ENCODE measurements around the gene TACR2.

The TACR2 gene

DNA sequence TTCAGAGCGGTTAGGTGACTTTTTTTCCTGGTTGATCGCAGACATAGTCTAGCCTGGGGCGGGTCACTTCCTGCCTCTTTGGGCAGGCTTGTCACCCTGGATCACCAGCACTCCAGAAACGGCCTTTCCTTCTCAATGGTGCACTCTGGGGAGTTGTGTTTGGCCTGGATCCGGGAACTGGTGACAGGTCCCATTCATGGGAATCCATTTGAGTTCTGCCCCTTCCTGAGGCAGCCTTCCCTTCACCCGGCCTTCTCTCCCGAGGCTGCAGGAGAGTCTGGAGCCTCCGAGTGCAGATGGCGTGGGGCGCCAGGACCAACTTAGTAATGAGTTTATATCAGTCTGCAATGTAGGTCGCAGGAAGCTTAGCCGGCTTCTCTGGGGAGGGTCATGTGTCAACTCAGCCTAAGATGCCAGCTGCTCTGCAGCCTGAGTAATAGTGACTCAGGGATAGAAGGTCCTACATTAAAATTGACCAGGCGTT, 54.2 kb downstream of the TACR2 start:
- TF ChIP-seq, protein P1, sequence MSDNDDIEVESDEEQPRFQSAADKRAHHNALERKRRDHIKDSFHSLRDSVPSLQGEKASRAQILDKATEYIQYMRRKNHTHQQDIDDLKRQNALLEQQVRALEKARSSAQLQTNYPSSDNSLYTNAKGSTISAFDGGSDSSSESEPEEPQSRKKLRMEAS (IDR thresholded peaks at IDR 0.05), result no peak
- TF ChIP-seq ZBTB7A (IDR thresholded peaks at IDR 0.05; ENCODE audit: low read depth), result no peak
- TF ChIP-seq TCF12 (IDR thresholded peaks at IDR 0.05; ENCODE audit: low read depth), result no peak
- TF ChIP-seq, protein P2, sequence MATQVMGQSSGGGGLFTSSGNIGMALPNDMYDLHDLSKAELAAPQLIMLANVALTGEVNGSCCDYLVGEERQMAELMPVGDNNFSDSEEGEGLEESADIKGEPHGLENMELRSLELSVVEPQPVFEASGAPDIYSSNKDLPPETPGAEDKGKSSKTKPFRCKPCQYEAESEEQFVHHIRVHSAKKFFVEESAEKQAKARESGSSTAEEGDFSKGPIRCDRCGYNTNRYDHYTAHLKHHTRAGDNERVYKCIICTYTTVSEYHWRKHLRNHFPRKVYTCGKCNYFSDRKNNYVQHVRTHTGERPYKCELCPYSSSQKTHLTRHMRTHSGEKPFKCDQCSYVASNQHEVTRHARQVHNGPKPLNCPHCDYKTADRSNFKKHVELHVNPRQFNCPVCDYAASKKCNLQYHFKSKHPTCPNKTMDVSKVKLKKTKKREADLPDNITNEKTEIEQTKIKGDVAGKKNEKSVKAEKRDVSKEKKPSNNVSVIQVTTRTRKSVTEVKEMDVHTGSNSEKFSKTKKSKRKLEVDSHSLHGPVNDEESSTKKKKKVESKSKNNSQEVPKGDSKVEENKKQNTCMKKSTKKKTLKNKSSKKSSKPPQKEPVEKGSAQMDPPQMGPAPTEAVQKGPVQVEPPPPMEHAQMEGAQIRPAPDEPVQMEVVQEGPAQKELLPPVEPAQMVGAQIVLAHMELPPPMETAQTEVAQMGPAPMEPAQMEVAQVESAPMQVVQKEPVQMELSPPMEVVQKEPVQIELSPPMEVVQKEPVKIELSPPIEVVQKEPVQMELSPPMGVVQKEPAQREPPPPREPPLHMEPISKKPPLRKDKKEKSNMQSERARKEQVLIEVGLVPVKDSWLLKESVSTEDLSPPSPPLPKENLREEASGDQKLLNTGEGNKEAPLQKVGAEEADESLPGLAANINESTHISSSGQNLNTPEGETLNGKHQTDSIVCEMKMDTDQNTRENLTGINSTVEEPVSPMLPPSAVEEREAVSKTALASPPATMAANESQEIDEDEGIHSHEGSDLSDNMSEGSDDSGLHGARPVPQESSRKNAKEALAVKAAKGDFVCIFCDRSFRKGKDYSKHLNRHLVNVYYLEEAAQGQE (IDR thresholded peaks at IDR 0.05; ENCODE audit: low read depth), result no peak
- no peak for TF ChIP-seq FOXM1 (IDR thresholded peaks at IDR 0.05; ENCODE audit: borderline replicate concordance, low read depth)
- TF ChIP-seq CEBPB (IDR thresholded peaks at IDR 0.05), result no peak
- no peak for TF ChIP-seq TAF1 (IDR thresholded peaks at IDR 0.05; ENCODE audit: low read depth)
- TF ChIP-seq TEAD4 (IDR thresholded peaks at IDR 0.05), result no peak
- no peak for TF ChIP-seq EP300 (IDR thresholded peaks at IDR 0.05; ENCODE audit: borderline replicate concordance)
- TF ChIP-seq, protein P3, sequence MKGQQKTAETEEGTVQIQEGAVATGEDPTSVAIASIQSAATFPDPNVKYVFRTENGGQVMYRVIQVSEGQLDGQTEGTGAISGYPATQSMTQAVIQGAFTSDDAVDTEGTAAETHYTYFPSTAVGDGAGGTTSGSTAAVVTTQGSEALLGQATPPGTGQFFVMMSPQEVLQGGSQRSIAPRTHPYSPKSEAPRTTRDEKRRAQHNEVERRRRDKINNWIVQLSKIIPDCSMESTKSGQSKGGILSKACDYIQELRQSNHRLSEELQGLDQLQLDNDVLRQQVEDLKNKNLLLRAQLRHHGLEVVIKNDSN (IDR thresholded peaks at IDR 0.05), result no peak
- no peak for TF ChIP-seq RAD21 (IDR thresholded peaks at IDR 0.05; ENCODE audit: low read depth)

DNA sequence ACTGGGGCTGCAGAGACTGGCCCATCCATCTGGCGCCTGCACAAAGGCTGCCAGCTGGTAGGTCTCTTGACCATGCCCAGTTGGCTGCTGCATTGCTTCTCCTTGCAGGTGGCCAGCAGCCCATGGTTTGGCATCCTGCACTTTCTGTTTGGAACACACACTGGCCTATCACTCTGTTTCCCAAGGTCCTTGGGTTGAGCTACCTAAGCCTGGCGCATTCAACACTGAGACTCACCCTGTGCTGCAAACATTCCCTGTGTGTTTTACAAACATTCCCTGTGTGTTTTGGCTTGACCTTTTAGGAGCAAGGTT, 55.5 kb downstream of the TACR2 start:
- TF ChIP-seq, protein P3 (IDR thresholded peaks at IDR 0.05), result no peak
- TF ChIP-seq, protein P1 (IDR thresholded peaks at IDR 0.05), result no peak
- no peak for TF ChIP-seq ZBTB7A (IDR thresholded peaks at IDR 0.05; ENCODE audit: low read depth)
- TF ChIP-seq TAF1 (IDR thresholded peaks at IDR 0.05; ENCODE audit: low read depth), result no peak
- TF ChIP-seq NFIC (IDR thresholded peaks at IDR 0.05), result no peak
- TF ChIP-seq FOXM1 (IDR thresholded peaks at IDR 0.05; ENCODE audit: borderline replicate concordance, low read depth), result no peak
- no peak for TF ChIP-seq EGR1 (IDR thresholded peaks at IDR 0.05)
- TF ChIP-seq RAD21 (IDR thresholded peaks at IDR 0.05; ENCODE audit: low read depth), result no peak
- TF ChIP-seq YY1 (IDR thresholded peaks at IDR 0.05; ENCODE audit: low read depth), result no peak

DNA sequence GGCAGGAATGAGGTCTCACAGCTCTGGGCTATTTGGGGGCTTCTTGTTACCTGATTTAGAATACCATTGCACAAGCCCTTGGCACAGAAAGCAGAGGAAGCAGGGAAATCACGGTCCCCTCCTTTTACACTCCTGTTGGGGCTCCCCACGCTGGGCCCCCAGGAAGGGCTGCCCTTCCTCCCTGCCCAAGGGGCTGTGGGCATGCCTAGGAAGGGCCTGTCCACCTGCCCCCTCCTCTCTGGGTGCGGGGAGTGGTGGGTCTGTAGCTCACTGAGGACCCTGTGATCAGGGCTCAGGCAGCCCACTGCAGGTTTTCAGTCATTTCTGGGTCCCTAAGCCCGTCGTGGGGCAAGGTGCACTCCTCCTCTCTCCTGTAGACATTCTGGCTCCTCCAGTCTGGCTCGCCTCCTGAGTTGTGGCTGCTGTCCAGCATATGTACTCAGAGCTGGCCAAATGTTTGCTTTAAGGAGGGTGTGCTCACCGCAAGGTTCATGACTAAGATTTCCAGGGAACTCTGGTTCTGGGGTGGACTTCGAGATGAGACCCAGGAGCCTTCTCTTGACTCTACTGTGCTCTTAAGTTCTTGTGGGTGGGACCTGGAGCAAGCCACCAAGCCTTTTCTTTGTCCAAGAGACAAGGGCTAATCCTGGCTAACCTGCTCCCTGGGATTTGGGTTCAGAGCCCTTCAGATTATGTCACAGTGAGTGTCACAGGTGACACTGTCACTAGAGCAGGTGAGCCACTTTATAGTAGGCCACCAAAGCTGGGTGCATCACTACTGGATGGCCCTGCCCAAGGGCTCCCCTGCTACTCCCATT, 56.0 kb downstream of the TACR2 start:
- TF ChIP-seq, protein P2 (IDR thresholded peaks at IDR 0.05; ENCODE audit: low read depth), result peak; percentile 76
- TF ChIP-seq YY1 (IDR thresholded peaks at IDR 0.05; ENCODE audit: low read depth) (no peak), NFIC (IDR thresholded peaks at IDR 0.05) (peak; percentile 40; the same call in 1 of the 2 replicates), RAD21 (IDR thresholded peaks at IDR 0.05; ENCODE audit: low read depth) (no peak), TAF1 (IDR thresholded peaks at IDR 0.05; ENCODE audit: low read depth) (no peak), TCF12 (IDR thresholded peaks at IDR 0.05; ENCODE audit: low read depth) (no peak)

DNA sequence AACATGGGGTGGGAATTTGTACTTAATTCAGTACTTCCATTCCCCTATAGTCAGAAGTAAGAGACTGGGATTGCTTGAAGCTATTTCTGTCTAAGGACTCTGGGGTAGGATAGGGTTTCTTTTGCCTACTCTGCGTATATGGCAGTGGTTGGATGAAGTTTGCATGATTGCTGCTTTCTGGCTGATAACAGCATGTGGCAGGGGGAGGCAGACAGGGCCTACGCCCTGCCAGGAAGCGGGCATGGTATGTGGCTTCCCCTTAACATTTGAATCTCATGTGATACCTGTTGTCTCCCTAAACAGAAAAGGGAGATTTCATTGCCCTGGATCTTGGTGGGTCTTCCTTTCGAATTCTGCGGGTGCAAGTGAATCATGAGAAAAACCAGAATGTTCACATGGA, 57.1 kb downstream of the TACR2 start:
- TF ChIP-seq, protein P1 (IDR thresholded peaks at IDR 0.05), result no peak
- no peak for TF ChIP-seq NFIC (IDR thresholded peaks at IDR 0.05)
- TF ChIP-seq CREB1 (IDR thresholded peaks at IDR 0.05; ENCODE audit: low read depth), result no peak
- TF ChIP-seq, protein P2 (IDR thresholded peaks at IDR 0.05; ENCODE audit: low read depth), result no peak
- TF ChIP-seq, protein P3 (IDR thresholded peaks at IDR 0.05), result no peak
- TF ChIP-seq TCF12 (IDR thresholded peaks at IDR 0.05; ENCODE audit: low read depth), result no peak
- no peak for TF ChIP-seq EGR1 (IDR thresholded peaks at IDR 0.05)
- no peak for TF ChIP-seq TAF1 (IDR thresholded peaks at IDR 0.05; ENCODE audit: low read depth)
- TF ChIP-seq FOXM1 (IDR thresholded peaks at IDR 0.05; ENCODE audit: borderline replicate concordance, low read depth), result no peak
- no peak for TF ChIP-seq CEBPB (IDR thresholded peaks at IDR 0.05)
- TF ChIP-seq YY1 (IDR thresholded peaks at IDR 0.05; ENCODE audit: low read depth), result no peak
- no peak for TF ChIP-seq ZBTB7A (IDR thresholded peaks at IDR 0.05; ENCODE audit: low read depth)
- no peak for TF ChIP-seq EP300 (IDR thresholded peaks at IDR 0.05; ENCODE audit: borderline replicate concordance)
- no peak for TF ChIP-seq TEAD4 (IDR thresholded peaks at IDR 0.05)
- TF ChIP-seq RAD21 (IDR thresholded peaks at IDR 0.05; ENCODE audit: low read depth), result no peak
